CD4-positive, alpha-beta T cell treated with Interleukin-4 for 1 hour (primary cell): ENCODE data around the gene APOA1.

Experiments used
- DNase-seq, 2 donors: peaks; one replicate each; pipeline ENCODE4 v3.0.0-alpha.2; 2020 to 2022

APOA1 gene

DNA sequence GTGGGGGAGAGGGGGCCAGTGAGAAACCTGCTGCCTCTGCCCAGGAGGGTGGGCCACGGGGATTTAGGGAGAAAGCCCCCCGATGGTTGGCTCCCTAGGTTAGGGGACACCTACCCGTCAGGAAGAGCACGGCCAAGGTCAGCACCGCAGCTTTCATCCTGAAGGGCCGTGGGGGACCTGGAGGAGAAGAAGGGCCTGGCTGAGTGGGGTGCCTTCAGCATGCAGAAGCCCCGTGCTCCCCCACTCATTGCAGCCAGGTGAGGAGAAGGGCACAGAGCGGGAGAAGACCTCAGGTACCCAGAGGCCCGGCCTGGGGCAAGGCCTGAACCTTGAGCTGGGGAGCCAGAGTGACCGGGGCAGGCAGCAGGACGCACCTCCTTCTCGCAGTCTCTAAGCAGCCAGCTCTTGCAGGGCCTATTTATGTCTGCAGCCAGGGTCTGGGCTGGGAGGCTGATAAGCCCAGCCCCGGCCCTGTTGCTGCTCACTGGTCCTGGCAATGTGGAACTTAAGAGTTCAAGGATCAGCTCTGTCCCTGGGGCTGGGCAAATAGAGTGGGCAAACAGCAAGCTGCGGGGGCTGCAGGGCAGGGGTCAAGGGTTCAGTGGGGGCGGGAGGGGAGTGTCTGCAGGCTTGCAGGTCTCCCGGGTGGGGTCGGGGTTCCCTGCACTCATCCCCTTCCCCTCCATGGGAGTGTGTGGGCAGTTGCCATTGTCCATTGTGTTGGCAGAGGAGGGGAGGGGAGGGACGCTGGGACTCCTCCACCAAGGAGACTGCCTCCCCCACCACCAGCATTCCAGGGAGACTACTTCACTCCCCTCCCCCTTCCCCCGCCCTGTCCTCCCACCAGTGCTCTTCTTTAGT, at the start of gene APOA1:
APOA1 (minus strand) TSS at position 392 of the 861 bp plus-strand sequence; CDS start at position 157, 235 bp downstream.
- DNase-seq: no peak

DNA sequence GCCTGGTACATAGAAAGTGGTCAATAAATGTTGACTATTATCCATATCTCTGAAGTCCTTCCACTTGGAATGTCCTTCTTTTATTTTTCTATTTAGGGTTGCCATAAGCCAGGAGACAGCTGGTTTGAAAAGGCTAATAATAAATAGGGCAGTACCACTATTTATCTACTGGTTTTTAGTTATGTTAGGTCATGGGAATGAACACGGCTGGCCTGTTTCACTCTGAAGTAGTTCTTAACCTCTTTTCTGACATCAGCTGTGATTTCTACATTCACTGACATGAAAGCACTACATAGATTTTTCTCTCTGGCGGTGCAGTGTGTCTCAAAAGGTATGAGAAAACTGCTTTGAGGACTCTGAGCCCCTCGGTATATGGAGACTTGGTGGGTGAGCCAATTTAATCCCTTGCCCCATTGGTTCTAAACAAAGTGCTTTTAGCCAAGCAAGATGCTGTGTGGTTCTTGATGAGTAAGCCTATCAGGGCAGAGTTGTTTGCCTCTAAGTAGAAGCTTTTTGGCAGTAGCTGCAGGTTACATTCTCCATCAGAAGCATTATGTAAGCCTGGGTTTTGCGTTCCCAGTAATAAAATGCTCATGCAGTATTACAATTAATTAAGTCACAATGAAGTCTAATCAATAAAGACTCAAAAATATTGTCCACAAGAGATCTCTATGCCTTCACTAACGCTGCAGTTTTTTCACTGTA, 48.7 kb upstream of the APOA1 start:
- DNase-seq: no peak

DNA sequence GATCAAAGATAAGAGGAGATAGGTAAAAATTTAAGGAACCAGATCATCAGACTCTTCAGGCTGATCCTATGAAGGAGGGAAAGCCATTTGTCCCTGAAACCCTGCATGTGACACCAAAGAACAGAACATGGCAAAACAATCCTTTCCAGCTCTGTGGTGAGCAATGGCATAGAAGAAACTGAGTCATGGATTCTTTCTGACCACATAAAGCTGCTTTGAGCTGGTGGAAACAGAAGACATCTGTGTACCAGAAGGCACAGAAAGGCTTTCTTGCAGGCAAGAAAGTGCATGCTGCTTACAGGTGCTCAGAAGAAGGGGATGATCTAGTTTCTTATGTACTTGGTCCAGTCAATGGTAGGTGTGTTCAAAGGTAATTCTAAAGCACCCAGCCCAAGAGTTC, 45.0 kb upstream of the APOA1 start:
- DNase-seq: no peak

DNA sequence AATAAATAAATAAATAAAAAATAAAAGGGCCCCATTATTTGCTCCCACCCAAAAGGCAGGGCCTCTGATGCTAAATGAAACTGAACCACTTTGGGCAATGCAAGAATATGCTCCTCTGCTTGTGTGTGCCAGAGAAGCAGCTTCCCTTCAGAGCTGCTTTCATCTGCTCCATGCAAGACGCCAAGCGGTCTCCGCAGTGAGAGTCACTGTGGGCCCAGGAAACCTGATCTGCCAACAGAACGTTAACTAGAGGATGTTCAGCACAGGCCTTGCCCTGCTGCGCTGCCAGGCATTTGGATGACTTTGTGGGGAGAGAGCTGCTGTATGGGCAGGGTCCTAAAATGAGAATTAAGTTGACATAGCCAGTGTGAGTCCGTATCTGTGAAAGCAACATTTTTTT, 43.7 kb upstream of the APOA1 start:
- no peak for DNase-seq

DNA sequence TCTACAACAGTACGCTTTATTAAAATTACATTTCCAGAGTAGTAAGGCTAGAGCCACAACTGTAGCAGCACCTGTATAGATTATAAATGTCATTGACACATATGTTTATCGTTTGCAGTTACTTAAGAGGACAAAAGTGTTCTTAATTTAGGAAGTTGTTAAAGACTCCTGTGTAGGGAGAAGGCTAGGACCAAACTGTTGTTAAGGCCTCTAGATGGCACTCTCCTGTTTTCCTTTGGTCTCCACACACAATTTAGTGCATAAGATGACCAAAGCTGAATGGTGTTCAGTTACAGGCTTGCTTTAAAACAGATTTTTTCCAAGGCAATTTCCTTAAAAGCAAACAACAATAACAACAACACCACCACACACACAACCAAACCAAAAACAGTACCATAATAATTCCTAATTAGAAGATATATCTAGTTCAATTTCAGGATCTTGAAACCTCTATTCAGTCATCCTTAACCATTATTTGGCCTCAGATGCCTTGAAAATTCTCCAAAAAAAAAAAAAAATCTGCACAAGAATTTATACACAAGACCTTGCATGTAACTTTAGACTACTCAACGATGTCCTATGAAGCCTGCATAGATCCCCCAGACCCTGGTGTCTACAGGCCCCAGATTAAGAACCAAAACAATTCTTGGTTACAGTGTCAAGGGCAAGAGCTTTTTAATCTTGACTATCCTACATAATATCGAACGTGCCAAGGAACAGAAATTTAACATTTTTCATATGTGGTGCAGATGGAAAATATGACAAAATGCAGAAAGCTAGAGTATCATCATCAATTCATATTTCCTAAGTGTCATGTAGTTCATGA, 42.6 kb upstream of the APOA1 start:
- peak; percentile 36 to 71 for DNase-seq

DNA sequence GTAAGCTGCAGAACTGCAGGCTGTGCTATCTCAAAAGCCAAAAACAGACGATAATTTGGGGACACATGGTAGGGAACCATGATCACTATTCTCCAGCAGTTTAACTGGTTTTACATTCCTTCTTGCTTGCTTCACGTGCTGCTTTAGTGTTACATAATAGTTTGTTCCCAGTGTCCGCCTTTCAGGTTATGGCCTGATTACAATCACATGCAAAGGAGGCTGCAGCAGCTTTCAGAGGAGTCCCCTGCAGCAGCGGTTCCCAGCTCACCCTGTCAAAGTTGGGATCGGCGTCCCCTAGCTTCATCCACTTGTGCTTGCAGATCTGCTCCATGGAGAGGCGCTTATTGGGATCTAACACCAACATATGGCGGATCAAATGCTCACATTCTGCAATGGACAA, 39.2 kb upstream of the APOA1 start:
- DNase-seq: no peak

DNA sequence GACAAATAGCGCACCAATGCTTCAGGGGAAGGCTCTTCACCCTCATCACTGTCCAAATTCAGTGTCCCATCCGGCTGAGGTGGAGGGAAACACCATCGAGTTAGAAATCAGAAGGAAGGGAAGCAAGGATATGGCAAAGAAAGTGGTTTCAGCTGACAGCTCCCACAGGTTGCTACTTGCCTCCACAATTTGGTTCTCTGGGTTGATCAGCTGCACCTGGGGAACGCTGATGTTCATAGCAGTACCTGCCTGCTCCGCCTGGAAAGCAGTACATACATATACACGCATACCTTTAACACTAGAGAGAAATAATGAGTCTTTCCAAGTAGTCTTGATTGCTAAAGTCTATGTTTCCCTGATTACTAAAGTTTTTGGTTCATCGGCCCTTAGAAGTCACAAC, 37.8 kb upstream of the APOA1 start:
- no peak for DNase-seq

DNA sequence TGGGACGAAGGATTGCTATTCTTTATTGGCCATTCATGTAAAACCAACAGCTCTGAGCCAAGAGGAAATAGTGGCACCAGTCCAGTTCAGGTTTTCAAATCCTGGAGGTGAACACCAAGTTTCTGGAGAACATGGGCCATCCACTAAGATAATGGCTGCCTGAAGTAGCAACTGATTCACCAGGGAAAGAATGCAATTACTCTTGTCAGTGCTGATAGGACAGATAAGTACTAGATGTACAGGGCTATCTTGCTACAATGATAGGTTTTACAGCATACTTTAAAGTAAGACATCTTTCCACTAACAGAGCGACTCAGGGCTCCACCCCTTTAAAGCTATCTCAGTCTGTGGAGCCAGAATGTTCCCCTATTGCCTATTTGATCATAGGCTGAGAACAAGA, 36.8 kb upstream of the APOA1 start:
- DNase-seq: no peak

DNA sequence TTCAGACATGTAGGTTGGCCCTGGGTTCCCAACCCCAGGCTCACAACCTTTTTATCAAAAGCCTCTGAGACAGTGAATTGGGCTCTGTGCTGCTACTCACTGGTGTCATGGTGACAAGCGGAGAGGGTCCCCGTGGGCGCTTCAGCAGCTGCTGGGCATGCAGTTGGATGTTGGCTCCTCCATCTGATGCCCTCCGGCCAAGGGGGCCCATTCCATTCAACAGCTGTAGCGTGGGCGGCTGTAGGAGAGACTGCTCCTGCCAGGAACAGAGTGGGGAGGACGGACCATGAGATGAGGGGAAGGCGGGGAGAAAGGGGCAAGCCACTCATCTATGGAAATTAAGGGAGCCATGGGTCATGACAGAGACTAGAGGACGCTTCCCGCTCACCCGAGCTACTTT, 36.0 kb upstream of the APOA1 start:
- DNase-seq: no peak

DNA sequence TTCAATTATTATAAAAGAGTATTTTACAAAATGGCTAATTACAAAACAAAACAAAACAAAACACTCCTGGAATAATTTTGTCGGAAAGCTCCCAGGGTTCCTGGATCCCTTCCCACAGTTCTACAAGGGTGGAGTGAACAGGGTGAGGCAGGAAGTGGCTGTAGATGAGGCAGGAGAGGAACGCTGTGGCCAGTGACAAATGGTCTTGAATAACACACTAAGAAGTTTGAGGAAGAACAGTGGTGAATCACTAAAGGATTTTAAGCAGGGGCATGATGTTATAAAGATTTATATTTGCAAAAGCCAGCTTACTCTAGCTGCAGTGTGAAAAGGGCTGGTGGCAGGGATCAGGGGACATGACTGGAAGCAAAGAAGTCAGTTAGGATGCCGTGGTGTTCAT, 33.8 kb upstream of the APOA1 start:
- DNase-seq: no peak

DNA sequence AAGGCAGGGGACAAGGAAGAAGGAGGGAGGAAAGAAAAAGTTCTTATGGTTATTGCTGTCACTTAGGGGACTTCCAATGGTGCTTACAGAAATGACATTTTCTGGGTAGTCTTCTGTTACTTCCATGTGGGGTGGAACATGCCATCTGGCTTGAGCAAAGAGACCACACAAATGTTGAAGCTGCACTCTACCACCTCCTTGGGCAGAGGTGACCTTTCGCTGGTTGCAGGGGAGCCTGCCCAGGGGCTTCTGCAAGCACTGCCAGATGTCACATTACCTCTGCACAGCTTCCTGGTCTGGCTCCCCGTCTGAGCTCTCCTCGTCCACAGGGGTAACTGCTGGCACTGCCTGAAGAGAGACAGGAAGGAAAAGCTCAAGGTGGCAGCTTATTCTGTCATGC, 32.6 kb upstream of the APOA1 start:
- DNase-seq: no peak

DNA sequence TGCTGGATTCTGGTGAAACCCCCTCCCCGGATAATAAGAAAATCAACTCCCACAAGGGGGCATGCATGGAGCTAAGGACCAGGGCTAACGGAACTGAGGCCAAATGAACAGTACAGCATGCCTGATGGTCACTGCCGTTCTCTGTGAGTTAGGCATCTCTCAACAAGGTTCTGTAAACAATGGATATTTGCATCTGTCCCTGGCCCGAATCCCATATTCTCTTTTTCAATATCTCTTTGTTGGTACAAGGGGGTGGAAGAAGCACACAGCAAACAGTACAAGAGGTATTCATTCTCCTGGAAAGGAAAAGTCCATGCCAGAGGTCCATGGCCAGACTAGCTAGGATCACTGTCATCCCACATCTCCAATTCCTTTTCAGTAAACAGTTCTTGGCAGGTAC, 32.2 kb upstream of the APOA1 start:
- no peak for DNase-seq

DNA sequence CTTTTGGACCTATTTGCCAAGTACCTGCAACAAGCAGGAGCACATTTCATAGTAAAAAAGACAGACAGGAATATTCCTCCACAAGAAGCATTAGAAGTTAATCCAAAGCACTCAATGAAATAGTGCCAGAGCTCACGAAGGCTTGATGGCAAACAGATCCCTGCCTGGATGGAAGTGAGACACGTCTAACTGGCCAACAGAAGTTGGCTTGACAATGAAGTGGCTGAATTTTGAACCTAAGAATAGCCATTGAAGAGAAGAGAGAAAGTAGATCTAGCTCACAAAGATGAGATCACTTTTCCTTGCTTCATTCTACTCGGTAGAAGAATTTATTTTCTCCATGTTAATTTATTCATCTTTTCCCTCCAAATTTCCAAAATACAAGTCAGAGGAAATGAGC, 30.6 kb upstream of the APOA1 start:
- no peak for DNase-seq

DNA sequence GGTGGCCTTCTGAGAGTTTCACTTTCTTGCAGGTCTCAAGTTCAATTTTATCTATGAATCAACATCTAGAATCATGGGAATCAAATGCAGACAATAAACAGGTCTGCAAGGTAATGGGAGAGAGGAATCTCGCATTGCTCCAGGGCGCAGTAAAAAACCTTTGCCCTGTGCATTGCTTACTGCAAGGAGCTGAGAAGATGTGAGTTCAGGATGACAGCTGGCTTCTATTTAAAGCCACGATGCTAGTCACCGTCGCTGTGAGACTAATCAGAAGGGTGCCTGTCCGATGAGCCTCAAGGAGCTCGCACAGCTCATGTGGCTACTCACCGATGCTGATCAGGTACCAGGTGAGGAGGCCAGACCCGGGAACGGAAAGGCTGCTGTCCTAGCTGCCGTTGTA, 30.2 kb upstream of the APOA1 start:
- DNase-seq: no peak

DNA sequence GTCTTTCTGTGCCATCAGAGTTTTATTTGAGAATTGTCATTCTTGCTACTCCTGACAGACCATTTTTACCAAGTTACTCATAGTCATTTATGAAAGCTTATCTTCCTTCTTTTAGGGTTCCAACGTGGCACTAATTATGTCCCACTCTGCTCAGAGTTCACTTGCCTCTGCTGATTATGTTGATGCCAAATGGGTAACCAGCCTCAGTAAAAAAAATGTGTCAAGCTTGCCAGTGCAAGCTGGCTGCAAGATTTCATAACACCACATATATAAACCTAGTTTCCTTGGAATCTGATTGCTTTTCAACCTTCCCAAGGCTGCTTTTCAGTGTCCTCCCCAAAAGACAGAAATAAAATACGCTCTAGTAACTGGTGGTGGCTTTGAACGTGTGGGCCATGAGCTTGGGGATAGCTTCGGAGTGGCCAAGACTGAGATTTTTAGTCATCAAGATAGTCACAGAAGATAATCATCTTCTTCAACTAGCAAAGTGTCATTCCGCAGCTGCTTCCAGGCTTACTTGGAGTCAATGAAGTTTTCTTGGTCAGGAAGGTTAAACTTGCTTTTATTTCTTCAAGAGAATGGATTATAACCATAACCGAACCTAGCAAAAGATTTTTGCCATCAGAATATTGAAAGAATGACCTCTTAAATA, 29.5 kb upstream of the APOA1 start:
- no peak for DNase-seq

DNA sequence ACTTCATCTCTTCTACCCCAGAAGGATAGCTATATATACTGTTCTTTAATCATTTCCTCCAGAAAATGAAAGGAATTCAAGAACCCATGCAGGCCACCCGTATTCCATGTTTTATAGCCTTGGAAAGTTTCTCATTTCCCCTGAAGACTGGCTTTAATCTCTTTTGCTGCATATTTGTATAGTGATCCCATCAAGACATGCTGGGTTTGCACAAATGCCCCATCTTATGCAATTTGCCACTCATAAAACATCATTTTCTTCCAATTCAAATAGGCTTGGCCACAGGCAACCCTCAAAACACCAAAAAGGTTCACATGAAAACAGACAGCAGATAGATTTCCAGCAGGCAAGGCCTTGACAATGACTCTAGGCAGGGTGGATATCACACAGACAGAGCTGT, 28.3 kb upstream of the APOA1 start:
- no peak for DNase-seq

DNA sequence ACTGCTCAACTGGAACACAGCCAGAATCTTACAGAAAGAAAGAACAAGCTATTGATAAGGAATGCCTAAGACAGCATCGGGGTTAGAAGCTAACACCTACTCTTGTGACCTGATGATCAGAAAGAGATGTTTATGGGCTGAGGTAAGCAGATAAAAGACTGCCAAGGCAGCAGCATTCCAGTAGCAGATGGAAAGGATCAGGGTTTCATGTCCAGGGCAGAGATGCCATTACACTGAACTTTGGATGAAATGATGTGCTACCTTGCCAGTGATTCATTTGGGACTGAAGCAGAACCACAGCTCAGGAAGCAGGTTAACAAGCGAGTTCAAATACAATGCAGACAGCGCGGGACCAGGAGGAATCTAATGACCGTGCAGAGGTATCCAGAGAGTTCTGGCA, 27.1 kb upstream of the APOA1 start:
- no peak for DNase-seq

DNA sequence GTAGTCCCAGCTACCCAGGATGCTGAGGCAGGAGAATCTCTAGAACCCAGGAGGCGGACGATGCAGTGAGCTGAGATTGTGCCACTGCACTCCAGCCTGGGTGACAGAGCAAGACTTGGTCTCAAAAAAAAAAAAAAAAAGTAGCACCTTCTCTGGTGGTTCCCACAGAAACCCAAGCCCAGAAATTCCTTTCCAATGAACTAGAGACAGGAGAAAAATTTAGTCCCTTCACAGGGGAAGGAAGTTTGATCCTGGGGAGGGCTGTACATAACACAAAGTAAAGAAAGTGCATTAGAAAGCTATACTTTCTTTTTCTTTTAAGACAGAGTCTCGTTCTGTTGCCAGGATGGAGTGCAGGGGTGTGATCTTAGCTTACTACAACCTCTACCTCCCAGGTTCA, 25.5 kb upstream of the APOA1 start:
- DNase-seq: no peak

DNA sequence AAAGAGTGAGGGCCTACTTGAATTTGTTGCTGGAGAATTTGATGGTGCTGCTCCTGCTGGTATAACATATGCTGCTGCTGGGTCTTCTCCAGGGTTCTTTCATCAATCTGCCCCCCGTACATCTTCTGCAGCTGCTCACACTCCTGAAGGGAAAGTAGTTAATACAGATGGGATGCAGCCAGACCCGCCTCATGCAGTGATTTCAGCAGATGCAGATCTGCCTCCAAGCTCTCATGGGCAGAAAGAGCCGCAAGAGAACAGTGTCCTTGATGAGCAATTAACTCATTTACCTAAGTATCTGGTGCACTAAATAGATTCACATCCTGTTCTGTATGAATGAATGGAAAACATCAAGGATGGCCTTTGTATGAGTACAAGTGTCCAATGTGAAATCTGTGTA, 24.8 kb upstream of the APOA1 start:
- DNase-seq: no peak

DNA sequence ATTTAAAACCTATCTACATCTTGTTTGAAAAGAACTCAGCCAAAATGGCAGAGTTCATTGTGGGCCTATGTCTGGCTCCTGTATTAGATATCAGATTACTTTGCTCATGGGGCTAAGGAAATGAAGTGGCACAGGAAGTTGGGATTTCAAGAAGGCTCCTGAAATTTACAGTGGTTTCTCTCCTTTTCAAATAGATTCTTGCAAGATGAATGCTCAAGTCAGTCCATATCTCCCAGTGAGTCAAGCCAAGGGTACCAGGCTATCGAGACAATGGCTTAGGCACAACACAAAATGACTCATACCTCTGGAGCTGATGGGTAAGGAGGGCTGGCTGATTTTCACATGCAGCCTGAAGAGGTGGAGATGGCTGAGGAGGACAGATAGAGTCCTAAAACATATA, 24.1 kb upstream of the APOA1 start:
- DNase-seq: no peak

DNA sequence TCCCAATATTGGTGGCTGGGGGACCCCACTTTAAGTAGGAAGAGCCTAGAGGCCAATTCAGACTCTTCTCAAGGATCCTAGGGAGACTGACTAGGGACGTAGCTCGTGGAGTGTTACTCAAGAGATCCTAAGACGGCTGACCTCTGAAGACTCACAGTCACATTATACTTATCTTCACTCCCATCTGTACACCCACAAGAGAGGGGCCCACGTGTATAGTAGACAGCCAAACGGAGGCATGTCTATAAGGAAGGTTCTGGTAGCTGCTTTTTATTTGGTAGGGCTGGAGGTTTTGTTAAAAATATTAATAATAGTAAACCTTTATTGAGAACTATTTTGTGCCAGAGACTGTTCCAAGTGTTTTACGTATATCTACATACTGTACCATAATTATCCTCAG, 22.9 kb upstream of the APOA1 start:
- no peak for DNase-seq

DNA sequence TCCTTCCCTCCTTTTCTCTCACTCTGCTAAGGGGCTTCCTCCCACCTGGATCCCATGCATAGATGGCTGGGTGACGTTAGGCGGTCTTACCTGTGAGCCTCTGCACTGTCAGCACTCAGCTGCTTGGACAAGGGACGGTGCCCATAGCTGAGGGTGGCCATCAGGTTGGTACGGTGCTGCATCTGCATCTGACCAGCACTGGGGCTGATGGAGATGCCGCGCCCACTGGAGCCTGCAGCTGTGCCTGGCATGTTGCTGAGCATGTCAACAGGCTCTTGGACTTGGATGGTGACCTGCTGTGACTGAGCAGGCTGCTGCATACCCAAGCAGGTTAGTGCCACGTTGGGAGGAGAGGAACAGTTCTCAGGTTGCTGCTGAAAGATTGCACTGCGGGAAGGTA, 21.8 kb upstream of the APOA1 start:
- no peak for DNase-seq

DNA sequence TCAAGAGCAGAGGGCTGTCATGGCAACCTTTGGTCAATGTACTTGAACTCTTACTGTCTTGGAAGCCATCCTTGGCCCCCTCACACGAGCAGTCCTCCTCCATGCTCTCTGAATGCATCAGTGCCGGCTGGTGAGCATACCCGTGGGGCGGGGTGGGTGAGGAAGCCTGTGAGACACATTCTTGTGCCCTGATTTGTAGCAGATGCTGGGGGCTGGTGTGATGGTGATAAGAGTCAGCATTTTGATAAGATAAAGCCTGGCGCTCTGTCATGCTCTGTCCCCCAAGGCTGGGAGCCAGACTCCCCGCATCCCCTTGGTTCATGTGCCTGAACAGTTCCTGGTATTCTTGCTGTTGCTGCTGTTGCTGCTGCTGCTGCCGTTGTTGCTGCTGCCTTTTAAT, 20.5 kb upstream of the APOA1 start:
- no peak for DNase-seq
